Measurements from ENCODE around the gene PLLP. TPM values are rescaled to one million over a fixed set of nuclear protein-coding genes. Genes with fewer than 3 reads are reported as not detected.
"Not testable (repeated sequence)": the region's sequence is repeated elsewhere in the genome, so short reads cannot be mapped to it uniquely, and the experiment has no call there.

Gene PLLP
- total RNA-seq, 1 donor from 2014 or later, result not detected

DNA sequence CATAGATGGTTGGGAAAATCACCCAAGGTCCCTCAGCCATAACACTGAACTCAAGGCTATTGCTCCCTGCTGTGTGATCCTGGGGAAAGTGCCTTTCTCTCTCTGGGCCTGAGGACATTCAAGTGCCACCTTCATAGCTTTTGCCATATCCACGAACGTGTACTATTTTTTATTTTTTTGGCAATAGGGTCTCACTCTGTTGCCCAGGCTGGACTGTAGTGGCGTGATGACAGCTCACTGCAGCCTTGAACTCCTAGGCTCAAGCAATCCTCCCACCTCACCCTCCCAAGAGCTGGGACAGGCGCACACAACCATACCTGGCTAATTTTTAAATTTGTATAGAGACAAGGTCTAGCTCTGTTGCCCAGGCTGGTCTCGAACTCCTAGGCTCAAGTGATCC lies 10.6 kb downstream of the PLLP start:
- no peak for DNase-seq (ENCODE audit: low read depth)

DNA sequence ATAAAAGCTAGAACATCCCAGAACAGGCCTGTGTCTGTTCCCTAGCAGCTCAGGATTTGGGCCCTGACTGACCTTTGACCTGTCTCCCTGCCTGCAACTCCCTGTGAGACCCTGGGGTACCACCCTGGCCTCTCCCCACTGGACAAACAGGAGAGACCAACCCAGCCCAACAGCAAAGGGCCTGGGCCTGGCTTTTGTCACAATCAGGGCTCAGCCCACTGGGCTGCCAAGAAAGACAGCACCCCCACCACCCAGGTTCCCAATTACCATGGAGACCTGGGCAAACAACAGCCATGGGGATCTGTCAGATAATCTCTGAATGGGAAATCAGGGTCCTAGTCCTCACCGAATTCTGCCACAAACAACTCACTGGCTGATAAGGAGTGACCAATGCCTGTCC lies 11.1 kb downstream of the PLLP start:
- DNase-seq (ENCODE audit: low read depth), result no peak

DNA sequence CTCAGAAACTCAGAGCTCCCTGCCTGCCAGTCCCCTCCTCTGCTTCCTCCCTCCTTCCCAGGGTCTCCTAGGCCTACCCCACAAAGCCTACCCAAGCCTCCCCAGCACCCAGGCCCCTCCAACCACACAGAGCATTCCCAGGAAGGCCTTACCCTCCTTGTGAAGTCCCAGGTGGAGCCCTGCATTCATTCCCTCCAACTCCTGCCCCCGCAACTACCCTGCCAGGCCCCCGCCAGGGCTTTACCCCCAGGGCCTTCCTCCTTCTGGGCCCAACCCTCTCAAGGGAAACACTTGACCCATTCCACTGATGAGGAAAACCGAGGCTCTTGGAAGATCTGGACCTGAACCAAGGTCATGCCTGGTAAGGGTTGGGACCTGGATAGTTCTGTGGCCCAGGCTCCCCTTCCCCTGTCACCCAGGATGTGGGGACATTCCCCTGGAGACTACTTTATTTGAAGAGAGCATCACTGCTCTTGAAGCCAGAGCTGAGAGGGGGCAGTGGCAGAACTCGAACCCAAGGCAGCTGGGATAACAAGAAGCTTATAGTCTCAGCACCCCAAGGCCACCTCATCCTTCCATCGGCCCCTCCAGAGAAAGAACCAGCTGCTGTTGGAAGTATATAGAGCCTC lies 12.5 kb downstream of the PLLP start:
- DNase-seq (ENCODE audit: low read depth), result no peak

DNA sequence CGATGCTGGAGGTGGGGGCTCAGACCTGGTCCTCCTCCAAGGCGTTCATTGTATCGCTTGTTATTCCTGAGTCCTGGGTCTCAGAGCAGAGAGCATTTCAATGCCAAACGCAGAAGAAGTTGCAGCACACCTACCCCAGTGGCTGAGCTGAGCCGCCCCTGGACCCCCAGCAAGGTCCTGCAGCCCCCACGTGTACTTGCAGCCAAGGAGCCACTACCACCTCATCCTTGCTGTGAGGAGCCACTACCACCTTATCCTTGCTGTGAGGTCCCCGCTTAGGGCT lies 13.5 kb downstream of the PLLP start:
- DNase-seq (ENCODE audit: low read depth), result no peak

DNA sequence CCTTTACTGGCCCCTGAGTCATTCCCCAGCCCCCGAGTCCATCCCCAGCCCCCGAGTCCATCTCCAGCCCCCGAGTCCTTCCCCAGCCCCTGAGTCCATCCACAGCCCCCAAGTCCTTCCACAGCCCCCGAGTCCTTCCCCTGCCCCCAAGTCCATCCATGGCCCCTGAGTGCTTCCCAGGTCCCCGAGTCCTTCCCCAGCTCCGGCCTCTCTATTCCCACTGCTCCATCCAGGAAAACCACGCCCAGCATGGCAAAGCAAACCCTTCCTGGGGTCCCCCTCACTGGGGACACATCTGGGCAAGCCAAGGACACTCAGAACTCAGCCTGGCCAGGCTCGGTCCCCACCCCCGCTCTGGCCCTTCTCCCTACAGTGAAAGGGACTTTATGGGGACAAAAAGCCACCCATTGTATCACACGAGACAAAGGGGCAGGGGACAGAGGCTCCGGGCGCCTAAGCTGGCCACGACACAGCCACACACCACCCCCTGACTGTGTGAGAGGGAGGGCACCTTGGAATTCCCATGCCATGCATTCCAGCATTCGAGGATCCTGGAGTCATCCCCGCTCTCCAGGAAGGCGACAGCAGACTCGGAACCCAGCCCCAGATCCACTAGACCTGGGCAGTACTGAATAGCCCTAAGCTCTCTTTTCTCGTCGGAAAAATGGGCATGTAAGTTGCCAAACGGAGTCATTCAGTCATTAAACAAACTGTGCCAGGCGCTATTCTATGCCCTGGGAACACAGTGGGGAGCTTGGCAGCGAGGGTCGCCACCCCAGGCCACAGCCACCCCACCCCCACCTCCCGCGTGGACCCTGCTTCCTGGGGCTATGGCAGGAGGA lies 14.0 kb downstream of the PLLP start:
- DNase-seq (ENCODE audit: low read depth), result no peak

DNA sequence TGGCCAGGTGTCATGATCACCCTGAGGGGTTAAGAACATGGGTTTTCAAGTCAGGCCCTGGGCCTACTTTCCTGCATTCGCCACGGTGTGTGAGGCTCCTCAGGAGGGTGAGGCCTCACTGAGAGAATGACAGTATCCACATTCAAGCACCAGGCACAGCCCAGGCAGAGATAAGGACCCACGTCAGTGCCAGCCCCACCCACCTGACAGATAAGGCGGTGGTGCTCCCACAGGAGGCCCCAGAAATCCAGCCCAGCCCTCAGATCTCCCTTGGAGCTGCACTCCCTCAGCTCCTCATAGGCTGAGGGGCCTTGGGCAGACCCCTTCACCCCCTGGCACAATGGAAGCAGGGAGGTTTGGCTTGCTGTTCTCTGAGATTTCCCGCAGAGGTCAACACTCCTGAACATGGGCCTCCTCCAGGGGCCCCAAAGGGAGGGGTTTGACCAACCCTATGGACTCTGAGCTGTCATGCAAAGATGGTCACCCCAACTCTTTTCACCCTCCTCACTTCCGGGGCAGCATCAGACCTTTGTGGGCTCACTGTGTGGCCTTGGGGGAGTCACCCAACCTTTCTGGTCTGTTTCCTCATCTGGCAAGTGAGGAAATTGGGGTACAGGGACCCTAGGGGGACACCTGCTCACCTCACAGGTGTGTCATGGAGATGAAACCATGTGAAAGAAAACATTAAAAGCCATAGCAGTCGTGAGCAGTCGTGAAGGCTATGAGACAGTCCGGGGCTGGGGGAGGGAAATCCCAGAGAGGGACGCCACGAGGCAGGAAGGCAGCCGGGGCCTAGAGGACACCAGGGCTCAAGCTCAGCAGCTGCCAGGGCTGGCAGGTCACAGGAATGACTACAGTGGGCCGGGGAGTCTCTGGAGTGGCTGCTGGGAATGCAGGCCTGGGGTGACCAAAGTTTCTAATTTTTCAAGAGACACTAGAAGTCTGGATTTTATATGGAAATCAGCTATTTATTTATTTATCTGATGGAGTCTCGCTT lies 15.4 kb downstream of the PLLP start:
- peak; percentile 50 for DNase-seq (ENCODE audit: low read depth)

DNA sequence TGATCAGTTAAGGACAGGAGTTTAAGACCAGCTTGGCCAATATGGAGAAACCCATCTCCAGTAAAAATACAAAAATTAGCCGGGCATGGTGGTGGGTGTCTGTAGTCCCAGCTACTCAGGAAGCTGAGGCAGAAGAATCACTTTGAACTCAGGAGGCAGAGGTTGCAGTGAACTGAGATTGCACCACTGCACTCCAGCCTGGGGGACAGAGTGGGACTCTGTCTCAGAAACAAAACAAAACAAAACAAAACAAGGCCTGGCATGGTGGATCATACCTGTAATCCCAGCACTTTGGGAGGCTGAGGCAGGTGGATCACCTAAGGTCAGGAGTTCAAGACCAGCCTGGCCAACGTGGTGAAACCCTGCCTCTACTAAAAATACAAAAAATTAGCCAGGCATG lies 17.1 kb downstream of the PLLP start:
- not testable (repeated sequence) for DNase-seq (ENCODE audit: low read depth)

DNA sequence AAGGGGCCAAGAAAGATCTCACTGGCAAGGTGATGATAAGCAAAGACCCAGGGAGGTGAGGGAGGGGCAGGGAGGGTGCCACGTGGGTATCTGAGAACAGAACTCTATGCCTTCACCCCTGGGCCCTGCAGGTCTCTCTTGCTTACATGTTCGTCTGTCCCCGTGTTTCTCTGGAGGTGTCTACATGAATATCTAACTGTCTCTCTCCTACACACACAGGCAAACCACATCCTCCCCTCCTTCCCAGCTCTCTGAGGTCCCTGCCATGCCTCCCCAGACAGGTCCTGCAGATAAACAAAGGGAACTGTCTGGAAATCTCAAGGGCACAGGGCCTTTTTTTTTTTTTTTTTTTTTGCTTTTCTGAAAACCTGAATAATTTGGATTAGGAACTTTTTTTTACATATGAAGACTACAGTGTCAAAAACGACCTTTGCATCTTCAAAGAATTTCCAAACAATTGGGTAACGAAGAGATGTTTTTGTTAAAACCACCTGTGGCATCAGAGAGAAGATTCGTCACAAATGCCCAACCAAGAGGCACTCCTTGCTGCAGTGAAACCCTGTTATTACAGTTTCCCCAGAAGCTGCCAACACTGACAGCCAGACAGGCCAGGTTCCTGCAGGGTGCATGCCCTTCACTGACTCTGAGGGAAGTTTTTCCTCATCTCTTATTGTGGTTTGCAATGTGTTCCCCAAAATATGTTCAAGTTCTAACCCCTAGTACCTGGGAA lies 17.8 kb downstream of the PLLP start:
- no peak for DNase-seq (ENCODE audit: low read depth)

DNA sequence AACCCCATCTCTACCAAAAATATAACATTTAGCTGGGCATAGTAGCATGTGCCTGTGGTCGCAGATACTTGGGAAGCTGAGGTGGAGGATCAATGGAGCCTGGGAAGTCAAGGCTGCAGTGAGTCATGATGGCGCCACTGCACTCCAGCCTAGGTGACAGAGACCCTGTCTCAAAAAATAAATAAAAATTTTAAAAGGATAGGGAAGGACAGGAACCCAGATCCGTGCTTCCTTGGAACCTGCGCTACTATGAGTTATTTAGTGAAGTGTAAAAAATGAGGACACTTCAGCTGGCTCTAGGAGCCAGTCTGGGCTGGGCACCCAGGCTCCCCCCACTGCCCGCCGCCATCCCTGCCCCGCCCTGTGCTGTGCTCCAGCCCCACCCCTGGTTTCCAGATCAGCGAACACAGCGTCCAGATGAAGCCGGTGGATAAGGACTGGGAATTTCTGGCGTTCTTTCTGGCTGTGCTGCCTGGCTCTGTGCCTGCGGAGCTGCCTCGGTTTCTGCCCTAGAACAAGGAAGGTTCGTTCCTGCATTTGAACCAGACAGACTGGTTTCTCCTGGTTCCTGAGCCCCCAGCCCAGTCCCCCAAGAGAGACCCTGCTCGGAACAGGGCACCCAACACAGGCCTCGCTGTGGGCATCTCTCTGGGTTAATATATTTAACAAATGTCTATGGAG lies 18.5 kb downstream of the PLLP start:
- peak; percentile 27 for DNase-seq (ENCODE audit: low read depth)

DNA sequence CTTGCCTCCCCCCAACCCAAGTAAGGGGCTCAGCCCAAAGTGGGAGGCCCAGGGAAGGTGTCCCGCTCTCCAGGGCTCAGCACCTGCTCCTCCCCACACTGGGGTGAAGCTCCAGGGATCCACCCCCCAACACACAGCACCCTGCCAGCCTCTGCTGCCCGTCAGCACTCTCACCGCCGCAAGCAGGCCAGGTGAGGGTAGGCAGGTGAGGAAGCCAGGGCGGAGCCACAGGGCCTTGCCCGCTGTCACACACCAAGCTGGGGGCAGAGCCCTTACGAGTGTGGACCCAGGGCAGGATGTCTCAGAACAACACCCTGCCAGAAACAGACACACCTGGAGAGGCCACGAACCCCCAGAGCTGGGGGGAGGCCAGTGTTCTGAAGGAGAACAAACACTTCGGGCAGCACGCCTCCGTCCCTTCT lies 19.5 kb downstream of the PLLP start:
- no peak for DNase-seq (ENCODE audit: low read depth)

DNA sequence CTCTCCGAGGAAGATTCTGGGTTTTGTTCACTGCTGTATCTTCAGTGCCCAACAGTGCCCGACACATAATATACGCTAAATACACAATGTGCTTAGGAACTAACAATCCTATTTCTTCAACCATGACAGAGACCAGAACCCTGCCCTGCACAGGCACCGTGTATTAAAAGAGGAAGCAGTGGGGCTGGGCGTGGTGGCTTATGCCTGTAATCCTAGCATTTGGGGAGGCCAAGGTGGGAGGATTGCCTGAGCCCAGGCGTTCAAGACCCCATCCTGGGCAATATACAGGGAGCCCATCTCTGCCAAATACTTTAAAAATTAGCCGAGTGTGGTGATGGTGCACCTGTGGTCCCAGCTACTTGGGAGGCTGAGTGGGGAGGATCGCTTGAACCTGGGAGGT lies 20.1 kb downstream of the PLLP start:
- no peak for DNase-seq (ENCODE audit: low read depth)

DNA sequence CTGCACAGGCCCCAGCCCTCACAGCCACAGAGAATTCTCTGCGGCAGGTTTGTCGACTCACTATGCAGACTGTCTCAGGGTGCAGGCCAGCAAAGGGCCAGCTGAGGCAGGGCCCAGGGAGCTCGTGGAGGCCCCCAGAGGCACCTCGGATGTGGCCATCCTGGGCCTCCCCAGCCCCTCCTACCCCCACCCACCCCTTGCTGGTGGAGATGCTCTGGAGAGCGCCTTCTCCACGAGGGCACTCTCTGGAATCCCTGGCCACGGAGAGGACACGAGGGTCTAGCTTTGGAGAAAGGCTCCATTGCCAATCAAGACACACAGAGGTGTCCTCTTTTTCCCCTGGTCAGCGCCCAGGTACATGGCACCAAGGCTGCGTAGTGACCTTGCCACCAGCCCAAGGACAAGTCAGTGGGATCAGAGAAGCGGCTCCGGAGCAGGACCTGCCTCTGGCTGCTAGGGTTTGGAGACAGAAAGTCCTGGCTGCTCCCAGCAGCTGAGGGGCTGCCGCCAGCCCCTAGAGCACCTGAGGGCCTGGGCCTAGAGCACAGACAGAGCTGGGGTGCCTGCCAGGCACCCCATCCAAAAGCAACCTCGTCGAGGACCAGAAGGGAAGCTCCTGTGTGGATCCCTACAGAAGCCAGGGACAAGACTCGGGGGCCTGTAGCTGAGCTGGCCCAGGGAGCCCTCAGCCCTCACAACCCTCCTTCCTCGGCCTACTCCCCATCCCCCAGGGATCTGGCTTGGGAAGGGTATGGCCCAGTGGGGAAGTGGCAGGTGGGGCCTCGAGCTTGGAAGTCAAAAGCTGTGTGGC lies 20.7 kb downstream of the PLLP start:
- no peak for DNase-seq (ENCODE audit: low read depth)

DNA sequence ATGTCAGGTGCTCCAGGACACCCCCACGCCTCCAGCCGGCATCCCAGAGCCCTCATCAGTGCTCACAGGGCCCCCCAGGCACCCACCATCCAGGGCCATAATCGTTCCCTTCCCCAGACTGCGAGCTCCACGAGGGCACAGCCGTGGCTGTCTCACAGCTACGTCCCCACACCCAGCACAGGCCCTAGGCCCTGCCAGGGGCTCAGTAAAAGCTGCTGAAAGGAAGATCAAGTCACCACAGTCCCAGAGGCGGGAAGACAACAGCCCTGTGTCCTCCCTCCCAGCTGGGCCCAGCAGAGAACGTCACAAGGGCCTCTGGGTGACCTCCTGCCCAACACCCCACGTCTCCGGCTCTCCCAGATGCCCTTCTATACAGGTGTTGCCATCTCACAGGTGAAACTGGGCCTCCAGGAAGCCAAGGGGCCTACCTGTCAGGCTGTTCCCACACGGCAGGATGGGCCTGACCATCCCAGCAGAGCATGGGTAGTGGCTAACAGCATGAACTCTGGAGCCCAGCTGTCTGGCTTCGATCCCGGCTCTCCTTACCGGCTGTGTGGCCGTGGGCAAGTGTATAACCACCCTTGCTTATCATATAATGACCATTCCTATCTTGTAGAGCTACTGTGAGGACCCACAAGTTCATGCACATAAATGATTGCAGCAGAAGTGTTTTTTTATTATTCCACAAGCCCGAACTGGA lies 21.5 kb downstream of the PLLP start:
- no peak for DNase-seq (ENCODE audit: low read depth)

DNA sequence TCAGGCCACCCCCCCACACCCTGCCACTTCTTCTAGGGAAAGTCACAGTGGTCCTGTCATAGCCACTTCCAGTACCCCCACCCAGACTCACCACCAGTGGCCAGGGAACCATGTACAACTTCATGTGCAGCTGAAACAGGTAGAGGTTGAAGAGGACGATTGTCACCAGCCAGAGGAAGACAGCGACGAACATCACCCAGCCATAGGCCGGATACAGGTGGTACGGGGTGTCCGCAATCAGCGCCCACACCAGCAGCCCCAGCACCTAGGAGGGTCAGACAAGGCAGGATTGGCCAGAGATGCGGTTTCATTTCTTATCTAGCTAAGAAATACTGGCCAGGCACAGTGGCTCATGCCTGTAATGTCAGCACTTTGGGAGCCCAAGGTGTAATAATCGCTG lies 22.7 kb downstream of the PLLP start:
- no peak for DNase-seq (ENCODE audit: low read depth)

DNA sequence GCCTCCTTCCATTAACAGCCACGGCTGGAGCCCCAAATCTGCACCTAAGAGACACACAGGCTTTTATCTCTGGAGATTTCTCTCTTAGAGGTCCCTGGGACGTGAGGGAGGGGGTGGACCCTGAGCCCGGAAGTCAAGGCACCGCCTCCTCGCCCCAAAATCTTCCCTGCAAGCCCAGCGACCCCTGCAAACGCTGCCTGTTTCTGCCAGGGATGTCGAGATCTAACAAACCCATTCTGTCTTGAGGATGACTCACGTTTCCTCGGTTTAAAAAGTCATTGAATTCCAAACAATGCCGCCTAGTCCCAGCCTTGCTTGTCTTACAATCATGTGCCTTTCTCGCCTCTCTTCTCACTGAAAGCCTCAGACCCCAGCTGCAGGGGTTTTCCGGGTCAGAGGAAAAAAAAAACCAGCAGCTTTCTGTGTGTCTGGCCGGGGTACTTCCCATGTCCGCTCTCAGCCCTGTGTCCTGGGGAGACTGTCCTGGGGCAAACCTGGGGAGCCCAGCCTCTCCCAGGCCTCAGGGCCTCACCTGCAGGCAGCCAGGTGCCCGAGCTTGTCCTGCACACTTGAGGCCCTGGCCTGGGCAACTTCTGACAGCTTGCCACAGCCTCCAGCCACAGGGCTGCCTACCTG lies 24.1 kb downstream of the PLLP start:
- peak; percentile 47 for DNase-seq (ENCODE audit: low read depth)

DNA sequence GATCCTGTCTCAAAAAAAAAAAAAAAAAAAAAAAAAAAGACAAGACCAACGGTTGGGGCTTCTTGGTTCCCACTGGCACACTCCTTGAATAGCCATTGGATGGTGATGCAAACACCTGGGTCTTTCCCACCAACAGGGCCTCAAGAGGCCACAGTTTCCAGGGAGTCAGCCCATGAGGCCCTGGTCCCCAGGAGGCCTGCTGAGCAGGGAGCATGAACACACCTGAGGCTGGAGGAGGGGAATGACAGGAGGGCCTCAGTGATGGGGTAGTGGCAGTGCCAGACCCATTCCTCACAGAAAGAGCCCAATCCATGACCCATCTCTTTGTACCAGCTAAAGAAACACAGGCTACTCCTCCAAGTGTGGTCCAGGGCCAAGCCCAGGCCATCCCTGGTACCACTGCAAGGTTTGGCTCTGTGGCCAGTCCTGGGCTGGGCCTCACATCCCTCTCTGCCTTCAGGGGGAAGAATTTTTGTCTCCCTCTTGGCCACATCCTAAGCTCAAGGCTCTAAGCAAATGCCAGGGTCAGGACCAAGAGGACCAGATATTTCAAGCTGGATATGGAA lies 25.5 kb downstream of the PLLP start:
- DNase-seq (ENCODE audit: low read depth), result no peak

DNA sequence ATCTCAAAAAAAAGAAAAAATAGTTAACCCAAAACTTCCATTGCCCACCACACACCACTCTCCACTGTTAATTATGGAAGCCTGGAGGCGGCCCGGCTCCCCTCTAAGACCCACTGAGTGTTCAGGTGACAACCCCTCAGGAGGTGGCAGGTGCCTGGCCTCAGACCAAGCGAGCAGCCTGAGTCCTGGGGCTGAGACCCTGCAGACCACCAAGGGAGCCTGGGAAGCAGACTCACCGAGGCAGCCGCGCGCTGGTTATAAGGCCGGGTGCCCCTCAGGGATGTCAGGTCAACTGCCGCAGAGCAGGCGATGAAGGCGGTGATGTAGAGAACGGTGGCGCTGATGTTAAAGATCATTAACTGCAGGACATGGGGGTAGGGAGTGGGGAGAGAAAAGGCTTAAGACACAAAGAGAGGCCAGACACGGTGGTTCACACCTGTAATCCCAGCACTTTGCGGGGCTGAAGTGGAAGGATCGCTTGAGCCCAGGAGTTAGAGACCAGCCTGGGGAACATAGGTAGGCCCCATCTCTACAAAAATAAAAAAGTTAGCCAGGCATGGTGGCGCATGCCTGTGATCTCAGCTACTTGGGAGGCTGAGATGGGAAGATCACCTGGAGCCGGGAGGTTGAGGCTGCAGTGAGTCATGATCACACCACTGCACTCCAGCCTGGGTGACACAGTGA lies 26.1 kb downstream of the PLLP start:
- DNase-seq (ENCODE audit: low read depth), result no peak

Measured in myocyte (in vitro differentiated cells).